Body of pancreas (tissue), 4 donors: ENCODE measurements around the gene ZDHHC5. TPM values are rescaled to one million over a fixed set of nuclear protein-coding genes. Genes with fewer than 3 reads are reported as not detected.
"Not testable (repeated sequence)": the region's sequence is repeated elsewhere in the genome, so short reads cannot be mapped to it uniquely, and the experiment has no call there.

Source experiments
- ATAC-seq: fragments of 150-250 bp; one replicate; pipeline ENCODE4 v1.9.1; 2016
- DNase-seq, 4 donors: peaks; one replicate each; pipeline ENCODE4 v3.0.0-alpha.2; 2019
- H3K27ac ChIP-seq, 4 donors: fragments of 200-600 bp; sonication (generic); 1 replicate in 3 of 4; 2 replicates in 1 of 4; pipeline versions ENCODE4 v1.5.1 to v1.6.1; 2016 to 2019; ENCODE audit warnings: mild to moderate bottlenecking in 1 of 4, mixed read lengths in 1 of 4, moderate library complexity in 1 of 4
- H3K27me3 ChIP-seq, 2 donors: fragments of 200-600 bp; sonication (generic); one replicate each; pipeline ENCODE4 v1.6.0; 2016; ENCODE audit warnings: mild to moderate bottlenecking in 1 of 2
- H3K36me3 ChIP-seq, 2 donors: fragments of 200-600 bp; sonication (generic); replicated peaks in 1 of 2; 2 replicates each; pipeline ENCODE4 v1.5.1; 2016; ENCODE audit warnings: low read depth in 2 of 2; ENCODE audit not compliant: insufficient read depth in 1 of 2
- H3K4me1 ChIP-seq: fragments of 200-600 bp; sonication (generic); one replicate; pipeline ENCODE4 v1.6.0; 2016
- H3K4me3 ChIP-seq, 2 donors: fragments of 200-600 bp; sonication (generic); 1 replicate in 1 of 2; 2 replicates in 1 of 2; pipeline ENCODE4 v1.5.1; 2016 to 2019
- H3K9me3 ChIP-seq, 3 donors: fragments of 200-600 bp; sonication (generic); 1 replicate in 2 of 3; 2 replicates in 1 of 3; pipeline ENCODE4 v1.5.1; 2016
- POLR2A ChIP-seq, 3 donors: fragments of 450-650 bp; IDR thresholded peaks; one replicate each; pipeline ENCODE4 v1.6.1; 2016; ENCODE audit warnings: antibody characterized with exemption in 3 of 3, mild to moderate bottlenecking in 2 of 3
- WGBS, 2 donors: methylation state at CpG; one replicate each; pipeline ENCODE4 v1.1.5; 2017; 5-methylcytosine and 5-hydroxymethylcytosine counted together
- intact Hi-C: fragments of 100-400 bp; cut with DNase I; formaldehyde crosslinking; loops from one replicate; pipeline ENCODE4 v1.15.1; 2023
- total RNA-seq, 2 donors: library from RNA; depleted of rRNA; stranded (reverse); fragments of >200 nt; gene quantifications; one replicate each; pipeline ENCODE4 v1.1.0, GENCODE V29; 2016
- TF ChIP-seq, protein P1 (sequence below), 7 experiments: fragments of 450-650 bp in 4 of 7; fragments of 200-600 bp in 3 of 7; sonication (generic) in 3 of 7; IDR thresholded peaks; one replicate each; pipeline ENCODE4 v1.5.1; 2016 to 2019; ENCODE audit warnings: antibody characterized with exemption in 7 of 7

ZDHHC5 gene
- total RNA-seq, 2 donors from 2014 or later = 17.6 to 48.5 TPM

DNA sequence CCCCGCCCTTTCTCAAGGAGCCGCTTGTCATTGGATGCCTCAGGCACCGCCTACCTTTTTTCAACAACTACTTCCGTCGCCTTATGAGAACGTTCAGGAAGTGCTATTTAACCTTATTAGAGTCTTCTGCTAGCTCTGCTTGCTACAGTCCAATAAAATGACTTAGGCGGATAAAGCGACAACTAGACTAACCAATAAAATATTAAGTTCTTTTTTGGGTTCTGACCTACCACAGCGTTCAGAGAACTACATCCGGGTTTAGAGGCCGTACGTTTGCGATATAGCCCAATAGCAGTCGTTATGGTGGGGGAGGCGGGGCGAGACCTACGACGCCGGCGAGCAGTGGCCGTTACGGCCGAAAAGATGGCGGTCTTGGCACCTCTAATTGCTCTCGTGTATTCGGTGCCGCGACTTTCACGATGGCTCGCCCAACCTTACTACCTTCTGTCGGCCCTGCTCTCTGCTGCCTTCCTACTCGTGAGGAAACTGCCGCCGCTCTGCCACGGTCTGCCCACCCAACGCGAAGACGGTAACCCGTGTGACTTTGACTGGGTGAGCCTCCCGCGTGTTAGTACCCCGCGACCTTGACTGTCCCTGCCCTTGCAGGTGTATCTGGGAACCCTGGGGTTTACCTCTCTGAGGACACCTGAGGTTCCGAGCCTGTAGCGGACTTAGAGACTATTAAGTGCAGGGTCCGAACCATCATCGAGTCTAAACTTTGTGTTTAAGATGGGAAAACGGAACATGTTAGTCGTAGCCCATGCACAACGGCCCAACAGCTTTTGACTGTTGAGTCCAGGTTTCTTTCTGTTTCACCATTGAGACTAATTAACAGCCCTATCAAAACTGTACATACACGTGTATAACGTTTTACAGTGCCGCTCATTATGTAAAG, 44.6 kb downstream of the ZDHHC5 start, which contains the start of gene TMX2:
TMX2 (plus strand) TSS at position 338 of the 895 bp plus-strand sequence; CDS start at position 364, 26 bp downstream.
- DNase-seq (peak; percentile 93 to 97 (median 94)), ATAC-seq (peak; percentile 96)
- H3K4me1 ChIP-seq = peaks cover 40% of the 10 kb centered on the region
- no peaks in the 10 kb centered on the region for H3K27me3 ChIP-seq
- peak within 1 kb of the TSS; percentile 88 to 96 (median 94) for H3K27ac ChIP-seq
- no peaks in the 10 kb centered on the region for H3K9me3 ChIP-seq
- H3K36me3 ChIP-seq = no peaks in the 10 kb centered on the region
- TF ChIP-seq, protein P1, sequence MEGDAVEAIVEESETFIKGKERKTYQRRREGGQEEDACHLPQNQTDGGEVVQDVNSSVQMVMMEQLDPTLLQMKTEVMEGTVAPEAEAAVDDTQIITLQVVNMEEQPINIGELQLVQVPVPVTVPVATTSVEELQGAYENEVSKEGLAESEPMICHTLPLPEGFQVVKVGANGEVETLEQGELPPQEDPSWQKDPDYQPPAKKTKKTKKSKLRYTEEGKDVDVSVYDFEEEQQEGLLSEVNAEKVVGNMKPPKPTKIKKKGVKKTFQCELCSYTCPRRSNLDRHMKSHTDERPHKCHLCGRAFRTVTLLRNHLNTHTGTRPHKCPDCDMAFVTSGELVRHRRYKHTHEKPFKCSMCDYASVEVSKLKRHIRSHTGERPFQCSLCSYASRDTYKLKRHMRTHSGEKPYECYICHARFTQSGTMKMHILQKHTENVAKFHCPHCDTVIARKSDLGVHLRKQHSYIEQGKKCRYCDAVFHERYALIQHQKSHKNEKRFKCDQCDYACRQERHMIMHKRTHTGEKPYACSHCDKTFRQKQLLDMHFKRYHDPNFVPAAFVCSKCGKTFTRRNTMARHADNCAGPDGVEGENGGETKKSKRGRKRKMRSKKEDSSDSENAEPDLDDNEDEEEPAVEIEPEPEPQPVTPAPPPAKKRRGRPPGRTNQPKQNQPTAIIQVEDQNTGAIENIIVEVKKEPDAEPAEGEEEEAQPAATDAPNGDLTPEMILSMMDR (IDR thresholded peaks at IDR 0.05) = no peak
- peak; percentile 35 to 73 (median 67) for TF ChIP-seq POLR2A (IDR thresholded peaks at IDR 0.05)
- peak within 1 kb of the TSS; percentile 89 to 96 for H3K4me3 ChIP-seq
- 0 to 1% methylated on average over 36 to 52 of the region's 53 CpGs for WGBS, 2 donors
- intact Hi-C loops = loop anchor here (10.0 kb wide), 1 partner anchor 48 kb away; the partner anchor contains the start of gene ZDHHC5

DNA sequence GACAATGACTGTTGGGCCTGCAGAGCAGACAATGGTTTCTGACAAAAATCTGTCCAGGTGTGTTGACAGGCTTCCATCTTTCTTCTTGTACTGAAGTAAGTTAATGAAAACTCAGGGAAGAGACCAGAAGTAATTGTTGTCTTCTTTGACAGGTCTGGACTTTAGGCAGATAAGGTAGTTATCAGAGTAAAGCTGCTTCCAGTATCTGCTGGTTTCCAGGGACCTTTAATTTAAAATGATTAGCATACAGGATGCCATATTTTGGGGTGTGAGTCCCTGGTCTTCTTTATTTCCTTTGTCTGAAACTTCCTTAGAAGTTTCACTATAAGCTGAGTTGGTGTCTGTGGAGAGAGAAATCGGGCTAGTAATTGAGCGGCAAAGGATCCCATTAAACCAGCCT, 45.9 kb downstream of the ZDHHC5 start:
- TF ChIP-seq, protein P1 (IDR thresholded peaks at IDR 0.05) = no peak
- no peak for TF ChIP-seq POLR2A (IDR thresholded peaks at IDR 0.05)
- DNase-seq (no peak), ATAC-seq (no peak)
- no peaks in the 10 kb centered on the region for H3K36me3 ChIP-seq
- H3K27me3 ChIP-seq = no peaks in the 10 kb centered on the region
- no peak overlapping the region for H3K4me3 ChIP-seq
- 94 to 97% methylated on average over 2 of the region's 2 CpGs for WGBS, 2 donors
- H3K9me3 ChIP-seq = no peaks in the 10 kb centered on the region
- H3K27ac ChIP-seq = no peak overlapping the region
- H3K4me1 ChIP-seq = peaks cover 40% of the 10 kb centered on the region
- intact Hi-C loops = loop anchor here (10.0 kb wide), 1 partner anchor 49 kb away; the partner anchor contains the start of gene ZDHHC5

DNA sequence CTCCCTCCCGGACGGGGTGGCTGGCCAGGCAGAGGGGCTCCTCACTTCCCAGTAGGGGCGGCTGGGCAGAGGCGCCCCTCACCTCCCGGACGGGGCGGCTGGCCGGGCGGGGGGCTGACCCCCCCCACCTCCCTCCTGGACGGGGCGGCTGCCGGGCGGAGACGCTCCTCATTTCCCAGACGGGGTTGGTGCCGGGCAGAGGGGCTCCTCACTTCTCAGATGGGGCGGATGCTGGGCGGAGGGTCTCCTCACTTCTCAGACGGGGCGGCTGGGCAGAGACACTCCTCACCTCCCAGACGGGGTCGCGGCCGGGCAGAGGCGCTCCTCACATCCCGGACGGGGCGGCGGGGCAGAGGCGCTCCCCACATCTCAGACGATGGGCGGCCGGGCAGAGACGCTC, 48.8 kb downstream of the ZDHHC5 start:
- intact Hi-C loops = loop anchor here (10.0 kb wide), 1 partner anchor 52 kb away; the partner anchor contains the start of gene ZDHHC5
- DNase-seq, H3K9me3 ChIP-seq, ATAC-seq, H3K27me3 ChIP-seq, H3K36me3 ChIP-seq, H3K27ac ChIP-seq, H3K4me3 ChIP-seq: not testable (repeated sequence)
- peaks cover 21% of the 10 kb centered on the region for H3K4me1 ChIP-seq
- WGBS, 2 donors = no CpG with 5 or more reads among the region's 34 CpGs

DNA sequence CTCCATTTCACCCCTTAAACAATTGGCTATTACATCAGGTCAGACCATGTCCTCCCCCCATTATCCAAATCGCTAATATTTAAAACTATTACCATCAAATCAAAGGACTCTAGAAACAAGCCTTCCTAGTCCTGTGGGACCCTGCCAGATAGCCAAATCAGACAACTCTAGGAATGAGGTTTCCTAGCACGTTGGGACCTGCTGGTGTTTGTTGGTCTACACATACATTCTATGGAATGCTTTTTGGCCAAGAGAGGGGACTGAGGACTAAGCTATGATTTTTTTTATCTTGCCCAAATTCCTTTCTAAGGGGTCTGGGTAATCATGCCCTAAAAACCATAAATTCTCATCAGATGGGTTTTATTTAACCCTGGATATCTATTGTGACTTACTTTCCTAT, 59.3 kb downstream of the ZDHHC5 start:
- DNase-seq (no peak), ATAC-seq (no peak)
- Histone ChIP-seq H3K36me3 (no peaks in the 10 kb centered on the region), H3K9me3 (no peaks in the 10 kb centered on the region), H3K27me3 (no peaks in the 10 kb centered on the region), H3K27ac (no peak overlapping the region), H3K4me1 (no peaks in the 10 kb centered on the region), H3K4me3 (no peak overlapping the region)
- TF ChIP-seq POLR2A (IDR thresholded peaks at IDR 0.05) = no peak
- TF ChIP-seq, protein P1 (IDR thresholded peaks at IDR 0.05) = no peak
- 76 to 77% methylated on average over 2 of the region's 2 CpGs for WGBS, 2 donors
- intact Hi-C loops = no loop called here

DNA sequence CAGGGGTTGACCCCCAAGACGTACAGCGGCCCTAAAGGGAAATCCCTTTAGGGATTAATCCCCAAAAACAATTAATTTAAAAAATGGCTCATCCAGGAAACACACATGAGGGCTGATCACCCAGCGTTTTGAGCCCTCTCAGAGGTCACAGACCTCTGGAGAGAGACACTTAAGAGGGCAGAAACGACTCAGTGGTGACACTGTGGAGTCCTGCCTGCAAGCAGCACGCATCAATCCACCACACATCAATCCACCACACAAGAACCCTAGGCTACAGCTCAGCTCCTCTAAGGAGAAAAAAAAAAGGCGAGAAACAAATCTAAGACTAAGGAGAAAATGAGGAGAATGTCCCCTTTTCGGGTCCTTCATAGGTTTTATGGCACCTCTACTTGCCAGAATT, 60.9 kb downstream of the ZDHHC5 start:
- Histone ChIP-seq H3K4me3 (no peak overlapping the region), H3K27me3 (no peaks in the 10 kb centered on the region), H3K36me3 (no peaks in the 10 kb centered on the region), H3K27ac (no peak overlapping the region), H3K4me1 (no peaks in the 10 kb centered on the region), H3K9me3 (no peaks in the 10 kb centered on the region)
- DNase-seq (no peak), ATAC-seq (no peak)
- 80 to 81% methylated on average over 7 of the region's 7 CpGs for WGBS, 2 donors
- TF ChIP-seq POLR2A (IDR thresholded peaks at IDR 0.05) = no peak
- TF ChIP-seq, protein P1 (IDR thresholded peaks at IDR 0.05) = no peak
- intact Hi-C loops = no loop called here
